B cell (primary cell): ENCODE results near the gene ARHGAP29.

Experiments used
- EZH2 ChIP-seq: IDR thresholded peaks from 2 replicates; pipeline ENCODE4 v1.6.1; 2012; ENCODE audit warnings: borderline replicate concordance, low read depth, mild to moderate bottlenecking, moderate library complexity, low read length; ENCODE audit not compliant: insufficient read depth, poor library complexity, severe bottlenecking
- TF ChIP-seq, protein P1 (sequence below): fragments of 200-600 bp; IDR thresholded peaks from one replicate; pipeline ENCODE4 v1.8.0; 2022; ENCODE audit warnings: antibody characterized with exemption, mild to moderate bottlenecking

DNA sequence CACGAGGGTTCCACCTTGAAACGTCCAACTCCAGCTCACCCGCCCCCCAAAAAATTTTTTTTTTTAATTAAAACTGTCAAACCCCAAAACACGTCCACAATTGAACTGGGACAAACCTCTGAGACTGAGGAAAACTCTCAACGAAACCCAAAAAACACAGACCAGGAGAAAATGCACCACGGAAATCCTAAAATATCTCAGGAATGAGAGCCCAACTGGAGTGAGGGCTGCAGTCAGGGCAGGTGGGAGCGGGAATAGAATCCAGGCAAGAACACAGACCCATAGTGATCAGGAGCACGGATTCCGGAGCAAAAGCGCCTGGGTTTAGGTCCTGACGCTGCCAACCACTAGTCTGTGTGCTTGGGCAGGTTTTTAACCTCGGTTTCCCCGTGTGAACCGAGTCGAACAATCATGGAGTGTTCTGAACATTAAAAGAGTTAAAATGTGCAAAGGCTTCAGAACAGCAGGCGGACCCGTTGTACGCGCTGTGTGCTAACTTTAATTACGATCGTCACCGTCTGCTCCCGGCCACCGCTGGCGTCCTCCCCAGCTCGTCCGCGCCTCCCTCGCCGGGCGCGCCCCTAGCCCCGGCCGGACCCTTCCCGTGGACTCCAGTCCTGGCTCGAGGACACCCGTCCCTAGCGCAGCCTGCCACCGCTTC is 624 bp downstream of the ARHGAP29 start:
- TF ChIP-seq, protein P1, sequence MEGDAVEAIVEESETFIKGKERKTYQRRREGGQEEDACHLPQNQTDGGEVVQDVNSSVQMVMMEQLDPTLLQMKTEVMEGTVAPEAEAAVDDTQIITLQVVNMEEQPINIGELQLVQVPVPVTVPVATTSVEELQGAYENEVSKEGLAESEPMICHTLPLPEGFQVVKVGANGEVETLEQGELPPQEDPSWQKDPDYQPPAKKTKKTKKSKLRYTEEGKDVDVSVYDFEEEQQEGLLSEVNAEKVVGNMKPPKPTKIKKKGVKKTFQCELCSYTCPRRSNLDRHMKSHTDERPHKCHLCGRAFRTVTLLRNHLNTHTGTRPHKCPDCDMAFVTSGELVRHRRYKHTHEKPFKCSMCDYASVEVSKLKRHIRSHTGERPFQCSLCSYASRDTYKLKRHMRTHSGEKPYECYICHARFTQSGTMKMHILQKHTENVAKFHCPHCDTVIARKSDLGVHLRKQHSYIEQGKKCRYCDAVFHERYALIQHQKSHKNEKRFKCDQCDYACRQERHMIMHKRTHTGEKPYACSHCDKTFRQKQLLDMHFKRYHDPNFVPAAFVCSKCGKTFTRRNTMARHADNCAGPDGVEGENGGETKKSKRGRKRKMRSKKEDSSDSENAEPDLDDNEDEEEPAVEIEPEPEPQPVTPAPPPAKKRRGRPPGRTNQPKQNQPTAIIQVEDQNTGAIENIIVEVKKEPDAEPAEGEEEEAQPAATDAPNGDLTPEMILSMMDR, result no peak
- no peak for TF ChIP-seq EZH2
